Stimulated activated CD4-positive, alpha-beta T cell treated with anti-CD3 and anti-CD28 coated beads, Interleukin-2, amount 100 ng/mL, for 48 hours (primary cell): Measurements from ENCODE around the gene KLF7.

Experiments used
- DNase-seq, 2 donors: peaks; one replicate each; pipeline ENCODE4 v3.0.0-alpha.2; 2020

Gene KLF7

GRCh38 chr2:207165121-207166038 lies at the start of gene KLF7:
Gene KLF7, minus strand, starts transcription at chr2:207165948. Its CDS starts 380 bp downstream, at chr2:207165568.
- DNase-seq, result peak; percentile 40 to 46

GRCh38 chr2:207215308-207215707 lies 49.6 kb upstream of the KLF7 start:
- no peak for DNase-seq

- no peak for DNase-seq
Measured at GRCh38 chr2:207214446-207214845, 48.7 kb upstream of the KLF7 start.

- DNase-seq, result no peak
Measured at GRCh38 chr2:207206011-207206410, 40.3 kb upstream of the KLF7 start.

- no peak for DNase-seq
Measured at GRCh38 chr2:207205173-207205957, 39.6 kb upstream of the KLF7 start.

- DNase-seq, result no peak
Measured at GRCh38 chr2:207203056-207203455, 37.3 kb upstream of the KLF7 start.

- no peak for DNase-seq
Measured at GRCh38 chr2:207202645-207203044, 36.9 kb upstream of the KLF7 start.

GRCh38 chr2:207201416-207201815 lies 35.7 kb upstream of the KLF7 start:
- no peak for DNase-seq

GRCh38 chr2:207200136-207200535 lies 34.4 kb upstream of the KLF7 start:
- no peak for DNase-seq

- DNase-seq, result no peak
Measured at GRCh38 chr2:207194028-207194427, 28.3 kb upstream of the KLF7 start.

GRCh38 chr2:207188626-207189419 lies 23.1 kb upstream of the KLF7 start:
- no peak for DNase-seq

GRCh38 chr2:207185372-207185771 lies 19.6 kb upstream of the KLF7 start:
- no peak for DNase-seq

GRCh38 chr2:207184768-207185167 lies 19.0 kb upstream of the KLF7 start:
- DNase-seq, result no peak

- no peak for DNase-seq
Measured at GRCh38 chr2:207184348-207184747, 18.6 kb upstream of the KLF7 start.

- no peak for DNase-seq
Measured at GRCh38 chr2:207183506-207183905, 17.8 kb upstream of the KLF7 start.

GRCh38 chr2:207182911-207183310 lies 17.2 kb upstream of the KLF7 start:
- no peak for DNase-seq

- no peak for DNase-seq
Measured at GRCh38 chr2:207181526-207182274, 16.0 kb upstream of the KLF7 start.

- no peak for DNase-seq
Measured at GRCh38 chr2:207180741-207181140, 15.0 kb upstream of the KLF7 start.

GRCh38 chr2:207176247-207176646 lies 10.5 kb upstream of the KLF7 start:
- DNase-seq, result no peak

- DNase-seq, result no peak
Measured at GRCh38 chr2:207173641-207174040, 7.9 kb upstream of the KLF7 start.

- DNase-seq, result no peak
Measured at GRCh38 chr2:207167099-207167923, 1.6 kb upstream of the KLF7 start.
